GM18870 (cell line): ENCODE measurements around the gene MDGA2.

Experiments
- ATAC-seq: cut with Tn5 transposase; IDR thresholded peaks from one replicate; pipeline ENCODE4 v1.9.1; 2021; ENCODE audit warnings: moderate library complexity; ENCODE audit not compliant: unreplicated experiment

Gene MDGA2

GRCh38 chr14:47490766-47491165 is 184.6 kb downstream of the MDGA2 start:
- ATAC-seq = no peak

GRCh38 chr14:47490353-47490752 is 185.1 kb downstream of the MDGA2 start:
- no peak for ATAC-seq

GRCh38 chr14:47485421-47485820 is 190.0 kb downstream of the MDGA2 start:
- ATAC-seq = no peak

- no peak for ATAC-seq
Measured at GRCh38 chr14:47483449-47483848, 192.0 kb downstream of the MDGA2 start.

GRCh38 chr14:47471075-47471474 is 204.3 kb downstream of the MDGA2 start:
- no peak for ATAC-seq

GRCh38 chr14:47466916-47467315 is 208.5 kb downstream of the MDGA2 start:
- no peak for ATAC-seq

- no peak for ATAC-seq
Measured at GRCh38 chr14:47454025-47454424, 221.4 kb downstream of the MDGA2 start.

- ATAC-seq = no peak
Measured at GRCh38 chr14:47447076-47447475, 228.3 kb downstream of the MDGA2 start.

GRCh38 chr14:47442211-47442610 is 233.2 kb downstream of the MDGA2 start:
- no peak for ATAC-seq

- ATAC-seq = no peak
Measured at GRCh38 chr14:47439953-47440352, 235.5 kb downstream of the MDGA2 start.

- ATAC-seq = no peak
Measured at GRCh38 chr14:47438650-47439140, 236.7 kb downstream of the MDGA2 start.

GRCh38 chr14:47435331-47435965 is 240.0 kb downstream of the MDGA2 start:
- ATAC-seq = no peak

GRCh38 chr14:47427629-47428028 is 247.8 kb downstream of the MDGA2 start:
- ATAC-seq = no peak

- no peak for ATAC-seq
Measured at GRCh38 chr14:47425302-47425701, 250.1 kb downstream of the MDGA2 start.

GRCh38 chr14:47422191-47422590 is 253.2 kb downstream of the MDGA2 start:
- ATAC-seq = no peak

GRCh38 chr14:47411523-47411922 is 263.9 kb downstream of the MDGA2 start:
- ATAC-seq = no peak

GRCh38 chr14:47392326-47392725 is 283.1 kb downstream of the MDGA2 start:
- no peak for ATAC-seq

GRCh38 chr14:47390831-47391504 is 284.4 kb downstream of the MDGA2 start:
- ATAC-seq = no peak

GRCh38 chr14:47389535-47389934 is 285.9 kb downstream of the MDGA2 start:
- no peak for ATAC-seq

- ATAC-seq = no peak
Measured at GRCh38 chr14:47366006-47366405, 309.4 kb downstream of the MDGA2 start.

GRCh38 chr14:47365233-47365632 is 310.2 kb downstream of the MDGA2 start:
- no peak for ATAC-seq

GRCh38 chr14:47353186-47353585 is 322.2 kb downstream of the MDGA2 start:
- no peak for ATAC-seq

- ATAC-seq = no peak
Measured at GRCh38 chr14:47346849-47347248, 328.6 kb downstream of the MDGA2 start.
